ENCODE results near the gene CCDC88C. TPM values are rescaled to one million over a fixed set of nuclear protein-coding genes. Genes with fewer than 3 reads are reported as not detected.
"Not testable (repeated sequence)": the region's sequence is repeated elsewhere in the genome, so short reads cannot be mapped to it uniquely, and the experiment has no call there.

CCDC88C gene
- total RNA-seq, 1 donor = 0.36 TPM

DNA sequence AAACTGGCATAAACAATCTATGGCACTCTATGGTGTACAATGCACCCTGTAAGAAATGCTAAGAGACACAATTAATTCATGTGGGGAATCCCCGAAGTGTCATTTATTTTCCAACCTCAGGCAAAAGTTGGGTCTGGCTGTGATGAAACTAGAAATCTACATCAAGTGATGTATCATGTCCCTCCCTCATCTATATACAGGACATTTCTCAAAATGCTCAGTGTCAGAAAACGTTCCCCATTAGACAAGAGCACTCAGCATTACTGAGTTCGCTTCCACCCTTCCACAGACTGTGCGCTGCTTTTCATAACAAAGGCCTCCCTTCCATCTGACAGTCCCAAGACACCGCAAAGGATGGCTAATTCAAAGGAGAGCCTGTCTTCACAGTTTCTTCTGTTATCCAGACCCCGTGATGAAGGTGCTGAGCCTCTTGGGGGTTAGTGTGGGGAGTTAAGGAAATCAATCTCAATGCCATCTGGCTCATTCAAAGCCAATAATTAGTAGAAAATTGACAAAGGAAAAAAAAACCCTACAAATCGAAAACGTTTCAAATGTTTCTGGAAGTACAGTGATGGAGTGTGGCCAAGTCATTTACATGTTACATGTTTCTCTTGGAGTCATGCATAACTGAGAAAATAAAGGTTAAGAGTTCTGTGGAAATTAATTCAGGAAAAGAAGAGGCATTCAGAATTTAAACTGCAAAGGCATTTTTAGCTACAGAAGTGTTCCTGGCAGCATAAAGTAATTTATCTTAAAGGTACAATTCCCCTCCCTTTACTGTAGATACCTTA, 7.5 kb downstream of the CCDC88C start:
- H3K4me3 ChIP-seq (ENCODE audit: insufficient read depth, low read length) = no peak overlapping the region
- DNase-seq (ENCODE audit: insufficient read length, low spot score, missing footprints) = no peak
- H3K27ac ChIP-seq (ENCODE audit: low read depth, low read length) = no peak overlapping the region
- no peak overlapping the region for H3K4me2 ChIP-seq (ENCODE audit: insufficient read depth, low read length)
- H3K27me3 ChIP-seq (ENCODE audit: insufficient read depth, low read length) = peaks cover 18% of the 10 kb centered on the region
- H2AFZ ChIP-seq (ENCODE audit: low read length) = no peak overlapping the region
- no peaks in the 10 kb centered on the region for H3K4me1 ChIP-seq (ENCODE audit: insufficient read depth, low read length)
- H4K20me1 ChIP-seq (ENCODE audit: insufficient read depth, low read length) = no peaks in the 10 kb centered on the region
- no peaks in the 10 kb centered on the region for H3K36me3 ChIP-seq (ENCODE audit: insufficient read depth, low read length)
- TF ChIP-seq, protein P1, sequence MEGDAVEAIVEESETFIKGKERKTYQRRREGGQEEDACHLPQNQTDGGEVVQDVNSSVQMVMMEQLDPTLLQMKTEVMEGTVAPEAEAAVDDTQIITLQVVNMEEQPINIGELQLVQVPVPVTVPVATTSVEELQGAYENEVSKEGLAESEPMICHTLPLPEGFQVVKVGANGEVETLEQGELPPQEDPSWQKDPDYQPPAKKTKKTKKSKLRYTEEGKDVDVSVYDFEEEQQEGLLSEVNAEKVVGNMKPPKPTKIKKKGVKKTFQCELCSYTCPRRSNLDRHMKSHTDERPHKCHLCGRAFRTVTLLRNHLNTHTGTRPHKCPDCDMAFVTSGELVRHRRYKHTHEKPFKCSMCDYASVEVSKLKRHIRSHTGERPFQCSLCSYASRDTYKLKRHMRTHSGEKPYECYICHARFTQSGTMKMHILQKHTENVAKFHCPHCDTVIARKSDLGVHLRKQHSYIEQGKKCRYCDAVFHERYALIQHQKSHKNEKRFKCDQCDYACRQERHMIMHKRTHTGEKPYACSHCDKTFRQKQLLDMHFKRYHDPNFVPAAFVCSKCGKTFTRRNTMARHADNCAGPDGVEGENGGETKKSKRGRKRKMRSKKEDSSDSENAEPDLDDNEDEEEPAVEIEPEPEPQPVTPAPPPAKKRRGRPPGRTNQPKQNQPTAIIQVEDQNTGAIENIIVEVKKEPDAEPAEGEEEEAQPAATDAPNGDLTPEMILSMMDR (IDR thresholded peaks at IDR 0.05; ENCODE audit: extremely low read depth, low read depth, low read length) = no peak
- H3K79me2 ChIP-seq (ENCODE audit: insufficient read depth, low read length) = no peaks in the 10 kb centered on the region
- H3K9me3 ChIP-seq (ENCODE audit: low read depth, low read length) = no peaks in the 10 kb centered on the region

DNA sequence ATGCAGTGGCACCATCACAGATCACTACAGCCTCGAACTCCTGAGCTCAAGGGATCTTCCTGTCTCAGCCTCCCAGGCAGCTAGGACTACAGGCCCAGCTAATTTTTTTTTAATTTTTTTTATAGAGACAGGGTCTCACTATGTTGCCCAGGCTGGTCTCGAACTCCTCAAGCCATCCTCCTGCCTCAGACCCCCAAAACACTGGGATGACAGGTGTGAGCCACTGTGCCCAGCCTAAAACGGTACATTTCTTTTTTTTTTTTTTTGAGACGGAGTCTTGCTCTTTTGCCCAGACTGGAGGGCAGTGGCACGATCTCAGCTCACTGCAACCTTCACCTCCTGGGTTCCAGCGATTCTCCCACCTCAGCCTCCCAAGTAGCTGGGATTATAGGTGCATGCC, 8.4 kb downstream of the CCDC88C start:
- not testable (repeated sequence) for H3K36me3 ChIP-seq (ENCODE audit: insufficient read depth, low read length); H3K79me2 ChIP-seq (ENCODE audit: insufficient read depth, low read length); DNase-seq (ENCODE audit: insufficient read length, low spot score, missing footprints); H3K27ac ChIP-seq (ENCODE audit: low read depth, low read length); H3K9me3 ChIP-seq (ENCODE audit: low read depth, low read length); H3K27me3 ChIP-seq (ENCODE audit: insufficient read depth, low read length); H3K4me1 ChIP-seq (ENCODE audit: insufficient read depth, low read length); H3K4me2 ChIP-seq (ENCODE audit: insufficient read depth, low read length); H4K20me1 ChIP-seq (ENCODE audit: insufficient read depth, low read length); H2AFZ ChIP-seq (ENCODE audit: low read length); H3K4me3 ChIP-seq (ENCODE audit: insufficient read depth, low read length)

- peaks cover 4% of the 10 kb centered on the region for H3K27me3 ChIP-seq (ENCODE audit: insufficient read depth, low read length)
- no peak overlapping the region for H3K4me2 ChIP-seq (ENCODE audit: insufficient read depth, low read length)
- no peak overlapping the region for H2AFZ ChIP-seq (ENCODE audit: low read length)
- TF ChIP-seq, protein P1 (IDR thresholded peaks at IDR 0.05; ENCODE audit: extremely low read depth, low read depth, low read length) = no peak
- no peaks in the 10 kb centered on the region for H3K36me3 ChIP-seq (ENCODE audit: insufficient read depth, low read length)
- no peak for DNase-seq (ENCODE audit: insufficient read length, low spot score, missing footprints)
- no peaks in the 10 kb centered on the region for H3K4me1 ChIP-seq (ENCODE audit: insufficient read depth, low read length)
- H3K79me2 ChIP-seq (ENCODE audit: insufficient read depth, low read length) = no peaks in the 10 kb centered on the region
- H4K20me1 ChIP-seq (ENCODE audit: insufficient read depth, low read length) = no peaks in the 10 kb centered on the region
- no peak overlapping the region for H3K4me3 ChIP-seq (ENCODE audit: insufficient read depth, low read length)
- no peak overlapping the region for H3K27ac ChIP-seq (ENCODE audit: low read depth, low read length)
- H3K9me3 ChIP-seq (ENCODE audit: low read depth, low read length) = no peaks in the 10 kb centered on the region
Measured at GRCh38 chr14:91406982-91407381, 10.6 kb downstream of the CCDC88C start.

GRCh38 chr14:91406451-91406850, 11.2 kb downstream of the CCDC88C start:
- no peak overlapping the region for H2AFZ ChIP-seq (ENCODE audit: low read length)

More at GRCh38 chr14:91406451-91406850, 11.2 kb downstream of the CCDC88C start:
- no peaks in the 10 kb centered on the region for H3K79me2 ChIP-seq (ENCODE audit: insufficient read depth, low read length)
- TF ChIP-seq, protein P1 (IDR thresholded peaks at IDR 0.05; ENCODE audit: extremely low read depth, low read depth, low read length) = no peak
- peaks cover 4% of the 10 kb centered on the region for H3K27me3 ChIP-seq (ENCODE audit: insufficient read depth, low read length)
- H3K9me3 ChIP-seq (ENCODE audit: low read depth, low read length) = no peaks in the 10 kb centered on the region
- H3K4me1 ChIP-seq (ENCODE audit: insufficient read depth, low read length) = no peaks in the 10 kb centered on the region
- DNase-seq (ENCODE audit: insufficient read length, low spot score, missing footprints) = no peak
- no peak overlapping the region for H3K4me2 ChIP-seq (ENCODE audit: insufficient read depth, low read length)
- H3K36me3 ChIP-seq (ENCODE audit: insufficient read depth, low read length) = no peaks in the 10 kb centered on the region
- no peak overlapping the region for H3K27ac ChIP-seq (ENCODE audit: low read depth, low read length)
- no peak overlapping the region for H3K4me3 ChIP-seq (ENCODE audit: insufficient read depth, low read length)
- no peaks in the 10 kb centered on the region for H4K20me1 ChIP-seq (ENCODE audit: insufficient read depth, low read length)

Data from osteoblast (primary cell).